WERI-Rb-1 (cell line): ENCODE results near the gene GPS1.

Source experiments
- DNase-seq: peaks from one replicate; pipeline ENCODE4 v3.0.0-alpha.2; 2020
- H3K27ac ChIP-seq: fragments of 250-450 bp; sonication (Bioruptor Pico); 2 replicates; pipeline ENCODE4 v1.5.1; 2020; ENCODE audit warnings: mild to moderate bottlenecking, moderate library complexity
- H3K27me3 ChIP-seq: fragments of 250-450 bp; sonication (Bioruptor Pico); 2 replicates; pipeline ENCODE4 v1.5.1; 2021; ENCODE audit warnings: mild to moderate bottlenecking, low read depth, moderate library complexity; ENCODE audit not compliant: insufficient read depth, severe bottlenecking
- H3K36me3 ChIP-seq: fragments of 250-450 bp; sonication (Bioruptor Pico); 2 replicates; pipeline ENCODE4 v1.5.1; 2020; ENCODE audit warnings: mild to moderate bottlenecking, moderate library complexity
- H3K4me3 ChIP-seq: 2 replicates; pipeline ENCODE4 v1.5.1; 2011; ENCODE audit warnings: low read depth, mild to moderate bottlenecking, control low read depth, low read length
- H3K9me3 ChIP-seq: fragments of 250-450 bp; sonication (Bioruptor Pico); 2 replicates; pipeline ENCODE4 v1.5.1; 2021; ENCODE audit warnings: mild to moderate bottlenecking, moderate library complexity; ENCODE audit not compliant: severe bottlenecking
- TF ChIP-seq, protein P1 (sequence below): IDR thresholded peaks from 2 replicates; pipeline ENCODE4 v1.5.1; 2011; ENCODE audit warnings: low read depth, mild to moderate bottlenecking, control low read depth, inconsistent platforms, low read length

The GPS1 gene

DNA sequence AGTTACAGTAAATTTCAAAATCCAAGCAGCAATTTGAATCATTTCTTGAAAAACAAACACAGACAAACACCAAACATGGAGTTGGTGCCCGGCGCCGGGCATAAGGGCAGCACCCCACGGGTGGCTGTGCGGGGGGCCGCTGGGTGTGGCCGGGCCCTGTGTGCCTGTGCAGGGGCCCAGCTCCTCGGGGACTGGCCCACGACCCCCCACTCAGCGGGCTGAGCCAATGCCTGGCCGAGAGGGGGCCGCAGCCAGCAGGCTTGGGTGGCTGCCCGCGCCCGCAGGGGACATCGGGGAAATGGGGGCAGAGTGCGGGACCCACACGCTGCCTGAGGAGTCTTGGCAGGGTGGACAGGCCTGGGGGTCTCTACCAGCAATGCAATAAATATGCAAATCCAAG, 26.7 kb downstream of the GPS1 start:
- no peak overlapping the region for H3K4me3 ChIP-seq
- H3K36me3 ChIP-seq: peaks cover 69% of the 10 kb centered on the region

DNA sequence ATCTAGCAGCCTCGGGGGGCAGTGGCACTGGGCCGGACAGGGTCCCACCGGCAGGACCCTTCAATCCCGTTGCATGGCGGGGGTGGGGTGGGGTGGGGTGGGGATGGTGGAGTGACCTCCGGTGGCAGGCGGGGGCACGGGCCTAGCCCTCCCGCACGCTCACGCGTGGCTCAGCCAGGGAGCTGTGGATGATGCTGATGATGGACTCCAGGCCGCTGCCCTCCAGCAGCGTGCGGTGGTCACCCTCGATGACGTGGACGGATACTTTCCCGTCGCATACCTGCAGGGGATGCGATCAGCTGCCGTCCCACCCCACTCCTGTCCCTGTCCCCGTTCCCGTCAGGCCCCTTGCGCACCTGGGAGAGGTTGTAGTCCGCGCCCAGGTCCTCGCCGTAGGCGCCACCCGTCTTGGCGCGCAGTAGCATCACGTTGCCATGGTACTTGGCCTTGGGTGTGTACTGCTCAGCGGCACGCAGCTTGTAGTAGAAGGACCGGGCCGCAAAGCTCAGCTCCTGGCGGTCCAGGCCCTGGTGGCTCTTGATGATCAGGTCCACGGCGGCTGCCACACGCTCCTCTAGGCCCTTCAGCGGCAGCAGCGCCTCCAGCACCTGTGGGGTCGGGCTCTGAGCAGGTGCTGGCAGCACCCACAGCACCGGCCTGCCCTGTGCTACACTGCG, 27.4 kb downstream of the GPS1 start:
- Histone ChIP-seq H3K36me3 (peaks cover 76% of the 10 kb centered on the region), H3K9me3 (no peaks in the 10 kb centered on the region), H3K27me3 (no peaks in the 10 kb centered on the region), H3K27ac (peak overlapping the region; percentile 91), H3K4me3 (no peak overlapping the region)
- TF ChIP-seq, protein P1, sequence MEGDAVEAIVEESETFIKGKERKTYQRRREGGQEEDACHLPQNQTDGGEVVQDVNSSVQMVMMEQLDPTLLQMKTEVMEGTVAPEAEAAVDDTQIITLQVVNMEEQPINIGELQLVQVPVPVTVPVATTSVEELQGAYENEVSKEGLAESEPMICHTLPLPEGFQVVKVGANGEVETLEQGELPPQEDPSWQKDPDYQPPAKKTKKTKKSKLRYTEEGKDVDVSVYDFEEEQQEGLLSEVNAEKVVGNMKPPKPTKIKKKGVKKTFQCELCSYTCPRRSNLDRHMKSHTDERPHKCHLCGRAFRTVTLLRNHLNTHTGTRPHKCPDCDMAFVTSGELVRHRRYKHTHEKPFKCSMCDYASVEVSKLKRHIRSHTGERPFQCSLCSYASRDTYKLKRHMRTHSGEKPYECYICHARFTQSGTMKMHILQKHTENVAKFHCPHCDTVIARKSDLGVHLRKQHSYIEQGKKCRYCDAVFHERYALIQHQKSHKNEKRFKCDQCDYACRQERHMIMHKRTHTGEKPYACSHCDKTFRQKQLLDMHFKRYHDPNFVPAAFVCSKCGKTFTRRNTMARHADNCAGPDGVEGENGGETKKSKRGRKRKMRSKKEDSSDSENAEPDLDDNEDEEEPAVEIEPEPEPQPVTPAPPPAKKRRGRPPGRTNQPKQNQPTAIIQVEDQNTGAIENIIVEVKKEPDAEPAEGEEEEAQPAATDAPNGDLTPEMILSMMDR: no peak
- no peak for DNase-seq

More for the DNA sequence above, 26.7 kb downstream of the GPS1 start:
- Histone ChIP-seq H3K9me3 (no peaks in the 10 kb centered on the region), H3K27me3 (no peaks in the 10 kb centered on the region), H3K27ac (no peak overlapping the region)
- TF ChIP-seq, protein P1: no peak
- DNase-seq: no peak

DNA sequence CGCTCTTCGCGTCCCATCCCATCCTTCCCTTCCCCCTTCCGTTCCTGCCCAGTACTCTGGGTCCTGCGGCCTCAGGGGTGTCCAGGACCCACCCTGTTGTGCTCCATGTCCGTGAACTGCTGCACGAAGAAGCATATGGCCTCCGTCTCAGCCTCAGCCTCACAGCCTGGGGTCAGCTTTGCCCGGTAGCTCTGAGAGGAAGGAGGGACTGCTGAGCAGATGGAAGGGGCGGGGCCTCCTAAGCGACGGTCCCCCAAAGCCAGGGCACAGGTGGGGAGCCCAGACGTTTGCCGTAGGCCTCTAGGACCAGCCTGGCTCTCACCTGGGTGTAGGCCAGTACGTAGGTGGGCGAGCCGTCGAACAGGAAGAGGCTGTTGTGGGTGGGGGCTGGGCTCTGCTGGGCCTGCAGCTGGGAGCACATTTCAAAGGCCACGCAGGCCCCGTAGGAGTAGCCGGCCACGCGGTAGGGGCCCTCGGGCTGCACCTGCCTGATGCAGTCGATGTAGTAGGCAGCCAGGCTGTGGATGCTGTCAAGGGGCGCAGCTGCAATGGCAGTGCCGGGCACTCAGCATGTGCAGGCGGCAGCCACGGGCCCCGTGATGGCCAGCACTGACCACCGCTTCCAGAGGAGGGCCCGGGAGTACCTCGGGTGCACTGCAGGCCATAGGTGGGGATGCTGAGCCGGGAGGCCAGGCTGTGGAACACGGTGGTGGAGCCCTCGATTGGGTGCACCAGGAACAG, 28.5 kb downstream of the GPS1 start:
- no peaks in the 10 kb centered on the region for H3K9me3 ChIP-seq
- TF ChIP-seq, protein P1: no peak
- peaks cover 87% of the 10 kb centered on the region for H3K36me3 ChIP-seq
- no peaks in the 10 kb centered on the region for H3K27me3 ChIP-seq
- peak; percentile 97 for DNase-seq
- peak overlapping the region; percentile 91 for H3K27ac ChIP-seq
- H3K4me3 ChIP-seq: no peak overlapping the region

DNA sequence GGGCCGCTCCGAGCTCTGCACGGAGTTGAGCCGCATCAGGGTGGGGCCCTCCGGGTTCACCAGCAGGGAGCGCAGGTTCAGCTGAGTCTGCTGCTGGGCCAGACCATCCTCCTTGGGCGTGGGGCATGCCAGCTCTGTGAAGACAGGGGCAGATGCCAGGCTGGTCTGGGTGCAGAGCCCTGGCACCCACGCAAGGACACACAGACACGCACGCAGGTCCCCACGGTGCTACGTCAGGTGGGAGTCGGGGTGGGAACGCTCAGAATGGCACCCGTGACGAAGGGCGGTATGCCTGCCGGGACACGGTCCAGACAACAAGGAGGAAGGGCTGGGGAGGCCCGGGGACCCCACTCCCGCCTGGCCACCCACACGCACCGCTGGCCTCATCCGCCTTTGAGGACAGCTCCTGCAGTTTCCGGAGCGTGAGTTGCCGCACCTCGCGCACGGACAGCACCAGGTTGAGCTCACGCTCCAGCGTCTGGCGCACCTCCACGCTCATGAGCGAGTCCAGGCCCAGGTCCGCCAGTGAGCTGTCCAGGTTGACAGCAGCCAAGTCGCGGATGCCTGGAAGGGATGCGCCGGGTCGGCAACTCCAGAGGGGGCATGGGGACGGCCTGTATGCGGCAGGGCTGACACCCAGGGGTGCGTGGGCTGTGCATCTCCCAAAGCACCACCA, 29.2 kb downstream of the GPS1 start:
- H3K27ac ChIP-seq: peak overlapping the region; percentile 91
- H3K9me3 ChIP-seq: no peaks in the 10 kb centered on the region
- TF ChIP-seq, protein P1: peak; percentile 48
- no peak overlapping the region for H3K4me3 ChIP-seq
- no peak for DNase-seq
- no peaks in the 10 kb centered on the region for H3K27me3 ChIP-seq
- H3K36me3 ChIP-seq: peaks cover 93% of the 10 kb centered on the region

DNA sequence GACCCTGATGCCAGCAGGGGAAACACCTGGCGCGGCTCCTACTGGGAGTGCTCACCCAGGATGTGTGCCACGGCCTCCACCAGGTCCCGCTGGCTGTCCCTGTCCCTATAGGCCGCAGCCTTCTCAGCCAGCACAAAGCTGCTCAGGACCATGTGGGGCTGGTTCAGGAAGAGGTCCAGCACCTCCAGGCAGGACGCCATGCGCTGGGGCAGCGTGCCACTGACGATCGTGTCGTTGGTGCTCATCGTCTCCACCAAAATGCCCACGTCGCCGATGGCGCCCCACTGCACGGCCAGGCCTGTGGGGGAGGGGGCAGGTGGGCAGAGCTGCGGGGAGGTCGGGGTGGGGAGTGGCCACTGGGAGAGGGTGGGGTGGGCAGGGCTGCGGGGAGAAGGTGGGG, 29.8 kb downstream of the GPS1 start:
- no peaks in the 10 kb centered on the region for H3K27me3 ChIP-seq
- no peaks in the 10 kb centered on the region for H3K9me3 ChIP-seq
- TF ChIP-seq, protein P1: no peak
- no peak overlapping the region for H3K4me3 ChIP-seq
- H3K36me3 ChIP-seq: peaks cover 93% of the 10 kb centered on the region
- peak overlapping the region; percentile 91; the same call in 1 of the 2 replicates for H3K27ac ChIP-seq
- no peak for DNase-seq
